HG03097 (cell line): ENCODE results near the gene ADD1.

Source experiments
- ATAC-seq: cut with Tn5 transposase; IDR thresholded peaks from one replicate; pipeline ENCODE4 v1.9.1; 2021; ENCODE audit not compliant: unreplicated experiment, low FRiP score

The ADD1 gene

GRCh38 chr4:2843263-2843940 is at the start of gene ADD1:
ADD1 (plus strand) TSS chr4:2843844; CDS start chr4:2875916, 32,072 bp downstream.
- peak; percentile 68 for ATAC-seq

GRCh38 chr4:2794486-2795299 is 49.0 kb upstream of the ADD1 start:
- no peak for ATAC-seq

- ATAC-seq = no peak
These were observed 48.2 kb upstream of the ADD1 start for GRCh38 chr4:2795300-2795892.

GRCh38 chr4:2795893-2796848 is 47.5 kb upstream of the ADD1 start:
- no peak for ATAC-seq

- ATAC-seq = no peak
These were observed 46.6 kb upstream of the ADD1 start for GRCh38 chr4:2796849-2797544.

- no peak for ATAC-seq
These were observed 45.9 kb upstream of the ADD1 start for GRCh38 chr4:2797545-2798305.

- no peak for ATAC-seq
These were observed 45.0 kb upstream of the ADD1 start for GRCh38 chr4:2798399-2799223.

GRCh38 chr4:2799224-2799911 is 44.3 kb upstream of the ADD1 start:
- ATAC-seq = no peak

GRCh38 chr4:2799971-2800690 is 43.5 kb upstream of the ADD1 start:
- no peak for ATAC-seq

- no peak for ATAC-seq
These were observed 42.7 kb upstream of the ADD1 start for GRCh38 chr4:2800691-2801596.

- no peak for ATAC-seq
These were observed 40.8 kb upstream of the ADD1 start for GRCh38 chr4:2802618-2803531.

- no peak for ATAC-seq
These were observed 39.8 kb upstream of the ADD1 start for GRCh38 chr4:2803624-2804448.

- ATAC-seq = no peak
These were observed 39.1 kb upstream of the ADD1 start for GRCh38 chr4:2804449-2804972.

GRCh38 chr4:2804973-2805501 is 38.6 kb upstream of the ADD1 start:
- ATAC-seq = no peak
